Peyer's patch (tissue), 4 donors: ENCODE measurements around the gene CGB3. TPM values are rescaled to one million over a fixed set of nuclear protein-coding genes. Genes with fewer than 3 reads are reported as not detected.

Source experiments
- DNase-seq, 3 donors: peaks; one replicate each; pipeline ENCODE4 v3.0.0-alpha.2; 2017 to 2019
- H3K27ac ChIP-seq, 4 donors: fragments of 200-600 bp; sonication (generic); one replicate each; pipeline ENCODE4 v1.5.1; 2016 to 2019
- H3K27me3 ChIP-seq, 2 donors: fragments of 200-600 bp; sonication (generic); one replicate each; pipeline ENCODE4 v1.5.1; 2019
- H3K36me3 ChIP-seq, 3 donors: fragments of 200-600 bp; sonication (generic); one replicate each; pipeline ENCODE4 v1.5.1; 2016 to 2019
- H3K4me1 ChIP-seq, 4 donors: fragments of 200-600 bp; sonication (generic); one replicate each; pipeline ENCODE4 v1.5.1; 2016 to 2019
- H3K4me3 ChIP-seq, 4 donors: fragments of 200-600 bp; sonication (generic); 1 replicate in 3 of 4; 2 replicates in 1 of 4; pipeline ENCODE4 v1.5.1; 2016 to 2019; ENCODE audit warnings: mild to moderate bottlenecking in 1 of 4
- H3K9me3 ChIP-seq, 4 donors: fragments of 200-600 bp; sonication (generic); one replicate each; pipeline ENCODE4 v1.5.1; 2016 to 2019; ENCODE audit warnings: mild to moderate bottlenecking in 1 of 4
- CTCF ChIP-seq, 6 experiments: fragments of 450-650 bp in 4 of 6; fragments of 200-600 bp in 2 of 6; sonication (generic) in 1 of 6; IDR thresholded peaks; one replicate each; pipeline ENCODE4 v1.5.1; 2017 to 2019; ENCODE audit warnings: antibody characterized with exemption in 6 of 6, mild to moderate bottlenecking in 3 of 6, moderate library complexity in 1 of 6
- POLR2A ChIP-seq, 2 donors: fragments of 450-650 bp; IDR thresholded peaks; one replicate each; pipeline ENCODE4 v1.5.1; 2017; ENCODE audit warnings: antibody characterized with exemption in 2 of 2, mild to moderate bottlenecking in 2 of 2, moderate library complexity in 2 of 2
- total RNA-seq, 4 donors: library from RNA; depleted of rRNA; stranded (reverse); fragments of >200 nt; gene quantifications; one replicate each; pipeline ENCODE4 v1.1.0, GENCODE V29; 2016

Gene CGB3
- total RNA-seq, 4 donors from 2014 or later, result not detected

GRCh38 chr19:48992581-48993174 is 31.5 kb downstream of the CGB3 start:
- H3K27ac ChIP-seq, result peak overlapping the region; percentile 86 to 95 (median 92)
- peak in 2 of 3 donors; percentile 29 to 53 for DNase-seq
- no peak for TF ChIP-seq CTCF (IDR thresholded peaks at IDR 0.05)
- no peak for TF ChIP-seq POLR2A (IDR thresholded peaks at IDR 0.05)

GRCh38 chr19:48991873-48992580 is 32.1 kb downstream of the CGB3 start:
- peak in 1 of 3 donors; percentile 72 for DNase-seq
- no peak for TF ChIP-seq CTCF (IDR thresholded peaks at IDR 0.05)
- TF ChIP-seq POLR2A (IDR thresholded peaks at IDR 0.05), result peak in 1 of 2 donors; percentile 33
- peak overlapping the region; percentile 59 to 89 (median 84) for H3K4me3 ChIP-seq
- H3K27ac ChIP-seq, result peak overlapping the region; percentile 86 to 95 (median 92)
- no peaks in the 10 kb centered on the region for H3K9me3 ChIP-seq
- no peaks in the 10 kb centered on the region for H3K27me3 ChIP-seq
- H3K36me3 ChIP-seq, result peaks cover 0 to 16% (median 0%) of the 10 kb centered on the region in 3 donors
- peaks cover 5 to 31% (median 13%) of the 10 kb centered on the region in 4 donors for H3K4me1 ChIP-seq

More at GRCh38 chr19:48992581-48993174, 31.5 kb downstream of the CGB3 start:
- peak overlapping the region; percentile 59 to 89 (median 84) for H3K4me3 ChIP-seq
- peaks cover 0 to 16% (median 0%) of the 10 kb centered on the region in 3 donors for H3K36me3 ChIP-seq
- peaks cover 5 to 31% (median 13%) of the 10 kb centered on the region in 4 donors for H3K4me1 ChIP-seq
- no peaks in the 10 kb centered on the region for H3K9me3 ChIP-seq
- no peaks in the 10 kb centered on the region for H3K27me3 ChIP-seq

GRCh38 chr19:48991011-48991609 is 33.0 kb downstream of the CGB3 start:
- Histone ChIP-seq H3K27me3 (no peaks in the 10 kb centered on the region), H3K27ac (peak overlapping the region in 1 of 4 donors; percentile 5), H3K4me3 (peak overlapping the region in 1 of 4 donors; percentile 89), H3K9me3 (no peaks in the 10 kb centered on the region), H3K4me1 (peaks cover 5 to 31% (median 13%) of the 10 kb centered on the region in 4 donors), H3K36me3 (peaks cover 0 to 16% (median 0%) of the 10 kb centered on the region in 3 donors)
- TF ChIP-seq CTCF (IDR thresholded peaks at IDR 0.05), result no peak
- TF ChIP-seq POLR2A (IDR thresholded peaks at IDR 0.05), result no peak
- DNase-seq, result no peak

- DNase-seq, result no peak
- TF ChIP-seq CTCF (IDR thresholded peaks at IDR 0.05) (no peak), POLR2A (IDR thresholded peaks at IDR 0.05) (no peak)
- H3K27ac ChIP-seq, result no peak overlapping the region
Measured at GRCh38 chr19:48990400-48990799, 33.7 kb downstream of the CGB3 start.

GRCh38 chr19:48989701-48990291 is 34.3 kb downstream of the CGB3 start:
- no peak overlapping the region for H3K27ac ChIP-seq
- TF ChIP-seq CTCF (IDR thresholded peaks at IDR 0.05) (no peak), POLR2A (IDR thresholded peaks at IDR 0.05) (no peak)

More at GRCh38 chr19:48990400-48990799, 33.7 kb downstream of the CGB3 start:
- Histone ChIP-seq H3K36me3 (peaks cover 0 to 20% (median 0%) of the 10 kb centered on the region in 3 donors), H3K27me3 (no peaks in the 10 kb centered on the region), H3K4me1 (peaks cover 5 to 31% (median 13%) of the 10 kb centered on the region in 4 donors), H3K4me3 (no peak overlapping the region), H3K9me3 (no peaks in the 10 kb centered on the region)

More at GRCh38 chr19:48989701-48990291, 34.3 kb downstream of the CGB3 start:
- Histone ChIP-seq H3K4me3 (no peak overlapping the region), H3K4me1 (peaks cover 5 to 27% (median 13%) of the 10 kb centered on the region in 4 donors), H3K27me3 (no peaks in the 10 kb centered on the region), H3K36me3 (peaks cover 0 to 26% (median 0%) of the 10 kb centered on the region in 3 donors), H3K9me3 (no peaks in the 10 kb centered on the region)
- DNase-seq, result no peak
